IMR-90 (cell line): ENCODE results near the gene DNAH6. TPM values are rescaled to one million over a fixed set of nuclear protein-coding genes. Genes with fewer than 3 reads are reported as not detected.

Source experiments
- ATAC-seq: fragments of 200-7000 bp; cut with Tn5 transposase; 2 replicates; pipeline ENCODE4 v1.9.1; 2020; ENCODE audit warnings: low read depth, mild to moderate bottlenecking, moderate library complexity
- BruUV-seq: library from RNA; stranded (reverse); fragments of 400-500 nt; replicated peaks from 2 replicates; lab custom pipeline; 2021; lab: Mats Ljungman, UMichigan
- CTCF ChIA-PET: fragments of 300-600 bp; formaldehyde crosslinking; extraction: SDS; loops from one replicate; lab custom pipeline; 2021; ENCODE audit warnings: antibody characterized with exemption; lab: Yijun Ruan, JAX
- POLR2A ChIA-PET: fragments of 300-600 bp; sonication (Branson Sonifier 250); formaldehyde crosslinking; loops from one replicate; lab custom pipeline; 2022; ENCODE audit warnings: antibody characterized with exemption; ENCODE audit not compliant: unreplicated experiment; lab: Charles Lee
- DNase-seq: peaks from one replicate; pipeline ENCODE4 v3.0.0; 2013
- H2AFZ ChIP-seq: replicated peaks from 2 replicates; pipeline ENCODE3; 2013; ENCODE audit warnings: low read length, mild to moderate bottlenecking; ENCODE audit not compliant: poor library complexity
- H2AK5ac ChIP-seq: 2 replicates; pipeline ENCODE4 v1.6.1; 2013; ENCODE audit warnings: low read depth, low read length, inconsistent platforms
- H2AK9ac ChIP-seq: replicated peaks from 2 replicates; pipeline ENCODE3; 2013; ENCODE audit warnings: mild to moderate bottlenecking, low read depth, low read length, moderate library complexity; ENCODE audit not compliant: poor library complexity
- H2BK120ac ChIP-seq: 2 replicates; pipeline ENCODE4 v1.6.1; 2013; ENCODE audit warnings: low read depth, low read length, inconsistent platforms
- H2BK15ac ChIP-seq: 3 replicates; pipeline ENCODE4 v1.6.1; 2013; ENCODE audit warnings: low read depth, low read length, inconsistent platforms
- H2BK20ac ChIP-seq: 2 replicates; pipeline ENCODE4 v1.6.1; 2013; ENCODE audit warnings: low read depth, mild to moderate bottlenecking, inconsistent platforms, low read length, moderate library complexity
- H2BK5ac ChIP-seq: 2 replicates; pipeline ENCODE4 v1.6.1; 2013; ENCODE audit warnings: mild to moderate bottlenecking, low read depth, low read length, inconsistent platforms; ENCODE audit not compliant: poor library complexity, severe bottlenecking
- H3K14ac ChIP-seq: replicated peaks from 2 replicates; pipeline ENCODE4 v1.6.1; 2013; ENCODE audit warnings: low read depth, low read length, inconsistent platforms
- H3K18ac ChIP-seq: 2 replicates; pipeline ENCODE4 v1.6.1; 2013; ENCODE audit warnings: low read depth, low read length, control low read depth
- H3K23ac ChIP-seq: 2 replicates; pipeline ENCODE4 v1.6.1; 2013; ENCODE audit warnings: low read depth, low read length, inconsistent platforms
- H3K27ac ChIP-seq: 2 replicates; pipeline ENCODE4 v1.5.1; 2013; ENCODE audit warnings: mild to moderate bottlenecking, control low read depth, low read length; ENCODE audit not compliant: insufficient read depth
- H3K27me3 ChIP-seq: 2 replicates; pipeline ENCODE4 v1.6.1; 2013; ENCODE audit warnings: low read length; ENCODE audit not compliant: control insufficient read depth, insufficient read depth
- H3K36me3 ChIP-seq: 2 replicates; pipeline ENCODE4 v1.6.1; 2013; ENCODE audit warnings: low read length, mixed read lengths; ENCODE audit not compliant: control insufficient read depth, insufficient read depth
- H3K4ac ChIP-seq: 2 replicates; pipeline ENCODE4 v1.6.1; 2013; ENCODE audit warnings: low read depth, low read length, inconsistent platforms
- H3K4me1 ChIP-seq: 2 replicates; pipeline ENCODE4 v1.6.1; 2013; ENCODE audit warnings: low read length, mixed read lengths; ENCODE audit not compliant: control insufficient read depth, insufficient read depth
- H3K4me2 ChIP-seq: 2 replicates; pipeline ENCODE4 v1.6.1; 2013; ENCODE audit warnings: low read depth, mild to moderate bottlenecking, control low read depth, low read length, moderate library complexity
- H3K4me3 ChIP-seq: 2 replicates; pipeline ENCODE4 v1.5.1; 2013; ENCODE audit warnings: low read depth, mild to moderate bottlenecking, control low read depth, low read length, moderate library complexity; ENCODE audit not compliant: insufficient read depth
- H3K56ac ChIP-seq: 2 replicates; pipeline ENCODE4 v1.6.1; 2013; ENCODE audit warnings: low read length, inconsistent platforms; ENCODE audit not compliant: insufficient read depth; ENCODE audit errors: extremely low read depth
- H3K79me1 ChIP-seq, 2 experiments: 2 replicates each; pipeline ENCODE4 v1.6.1; 2013; ENCODE audit warnings: low read length in 2 of 2, inconsistent platforms in 1 of 2, low read depth in 1 of 2
- H3K9ac ChIP-seq: 2 replicates; pipeline ENCODE4 v1.6.1; 2013; ENCODE audit warnings: low read depth, low read length, control low read depth
- H3K9me1 ChIP-seq: 2 replicates; pipeline ENCODE4 v1.6.1; 2013; ENCODE audit warnings: low read length, inconsistent platforms; ENCODE audit not compliant: insufficient read depth
- H3K9me3 ChIP-seq: 2 replicates; pipeline ENCODE4 v1.6.1; 2013; ENCODE audit warnings: low read length; ENCODE audit not compliant: control insufficient read depth, insufficient read depth
- H4K20me1 ChIP-seq: 2 replicates; pipeline ENCODE4 v1.6.1; 2013; ENCODE audit warnings: low read length, inconsistent platforms; ENCODE audit not compliant: insufficient read depth
- H4K5ac ChIP-seq: 2 replicates; pipeline ENCODE4 v1.6.1; 2013; ENCODE audit warnings: mild to moderate bottlenecking, low read depth, low read length, control low read depth
- H4K8ac ChIP-seq, 2 experiments: 2 replicates each; pipeline ENCODE4 v1.6.1; 2013; ENCODE audit warnings: low read depth in 2 of 2, low read length in 2 of 2, control low read depth in 1 of 2, inconsistent platforms in 1 of 2
- H4K91ac ChIP-seq: 2 replicates; pipeline ENCODE4 v1.6.1; 2013; ENCODE audit warnings: low read depth, low read length, inconsistent platforms; ENCODE audit not compliant: insufficient read depth
- BHLHE40 ChIP-seq: fragments of 150-350 bp; IDR thresholded peaks from 2 replicates; pipeline ENCODE4 v1.6.1; 2016; ENCODE audit warnings: mild to moderate bottlenecking, low read depth, low read length
- CEBPB ChIP-seq: IDR thresholded peaks from 2 replicates; pipeline ENCODE4 v1.6.1; 2012; ENCODE audit warnings: low read depth, low read length, improper control_type of control experiment
- CHD1 ChIP-seq: IDR thresholded peaks from 2 replicates; pipeline ENCODE4 v1.6.1; 2012; ENCODE audit warnings: low read depth, low read length, improper control_type of control experiment
- FOS ChIP-seq: fragments of 150-350 bp; IDR thresholded peaks from 2 replicates; pipeline ENCODE4 v1.6.1; 2016; ENCODE audit warnings: low read depth, low read length
- MAFK ChIP-seq: IDR thresholded peaks from 2 replicates; pipeline ENCODE4 v1.6.1; 2012; ENCODE audit warnings: low read depth, low read length, improper control_type of control experiment
- MAZ ChIP-seq: IDR thresholded peaks from 2 replicates; pipeline ENCODE4 v1.6.1; 2012; ENCODE audit warnings: low read depth, mild to moderate bottlenecking, low read length, improper control_type of control experiment, moderate library complexity, borderline replicate concordance
- MXI1 ChIP-seq: IDR thresholded peaks from 2 replicates; pipeline ENCODE4 v1.6.1; 2012; ENCODE audit warnings: low read depth, mild to moderate bottlenecking, low read length, moderate library complexity, borderline replicate concordance
- NFE2L2 ChIP-seq: fragments of 150-350 bp; IDR thresholded peaks from 2 replicates; pipeline ENCODE4 v1.6.1; 2016; ENCODE audit warnings: low read depth, mild to moderate bottlenecking, low read length
- POLR2A ChIP-seq: IDR thresholded peaks from 2 replicates; pipeline ENCODE4 v1.6.1; 2012; ENCODE audit warnings: mild to moderate bottlenecking, low read depth, low read length
- RAD21 ChIP-seq: IDR thresholded peaks from 2 replicates; pipeline ENCODE4 v1.6.1; 2012; ENCODE audit warnings: low read length, improper control_type of control experiment
- RFX5 ChIP-seq: IDR thresholded peaks from 2 replicates; pipeline ENCODE4 v1.8.0; 2012; ENCODE audit warnings: low read depth, mild to moderate bottlenecking, low read length, moderate library complexity
- SMC3 ChIP-seq: fragments of 150-350 bp; IDR thresholded peaks from 2 replicates; pipeline ENCODE4 v1.6.1; 2016; ENCODE audit warnings: low read depth, mild to moderate bottlenecking, antibody characterized with exemption, low read length, moderate library complexity
- WGBS, 2 experiments: methylation state at CpG; one replicate each; pipeline versions ENCODE4 v1.1.5 to v1.1.7; 2013; ENCODE audit warnings: missing lambda C conversion rate in 2 of 2; ENCODE audit not compliant: insufficient read length in 1 of 2; ENCODE audit errors: extremely low coverage in 2 of 2; 5-methylcytosine and 5-hydroxymethylcytosine counted together
- dilution Hi-C: fragments of 300-500 bp; cut with HindIII; formaldehyde crosslinking; loops from one replicate; pipeline ENCODE4 v1.14.3; 2018; ENCODE audit warnings: low sequenced_read_pairs; ENCODE audit not compliant: unreplicated experiment
- in situ Hi-C: fragments of 300-500 bp; cut with MboI; formaldehyde crosslinking; loops from 3 replicates; pipeline ENCODE4 v1.14.3; 2019; ENCODE audit warnings: low sequenced_read_pairs, inconsistent platforms, mixed read lengths
- intact Hi-C: fragments of 100-400 bp; cut with micrococcal nuclease; formaldehyde crosslinking; loops from 2 replicates; pipeline ENCODE4 v1.10.0; 2022
- polyA plus RNA-seq, 3 experiments: library from polyadenylated mRNA; depleted of rRNA; stranded (reverse); fragments of >200 nt; gene quantifications; 2 replicates each; pipeline ENCODE4 v1.2.3, GENCODE V29; 2012; ENCODE audit warnings: low replicate concordance in 1 of 3
- total RNA-seq: library from RNA; depleted of rRNA; stranded (reverse); fragments of >200 nt; gene quantifications from 2 replicates; pipeline ENCODE4 v1.2.3, GENCODE V29; 2012

The DNAH6 gene
- total and polyA plus RNA-seq, 2 of the 4 experiments (the other 2 are of a cell fraction) = under 0.01 to 0.07 TPM

DNA sequence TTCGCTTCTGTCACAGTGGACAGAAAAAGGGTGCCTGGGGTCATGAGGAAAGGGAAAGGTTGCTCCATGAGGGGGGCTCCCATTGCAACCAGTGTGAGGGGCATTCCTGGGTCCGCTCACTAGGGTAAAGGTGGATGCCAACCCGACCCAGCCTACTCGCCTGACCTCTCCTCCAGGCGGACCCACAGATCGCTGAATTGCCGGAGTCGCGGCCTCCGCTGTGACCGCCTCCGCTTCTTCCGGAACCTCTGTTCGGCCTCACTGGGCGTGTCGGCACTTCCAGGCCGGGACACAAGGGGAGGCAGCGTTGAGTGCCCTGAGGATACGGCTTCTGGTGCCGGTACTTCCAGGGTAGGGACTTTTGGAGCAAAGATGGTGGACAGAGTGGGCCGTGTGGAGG is 307.5 kb downstream of the DNAH6 start:
- no peak overlapping the region for H2AK9ac ChIP-seq
- H4K8ac ChIP-seq = no peak overlapping the region
- H2BK15ac ChIP-seq = no peak overlapping the region
- no peak overlapping the region for H3K14ac ChIP-seq
- in situ Hi-C loops = no loop called here
- H2AK5ac ChIP-seq = no peak overlapping the region
- peaks cover 3% of the 10 kb centered on the region for H3K36me3 ChIP-seq
- BruUV-seq = no TSS peak
- no peak overlapping the region for H2BK120ac ChIP-seq
- WGBS, 2 experiments = 89% methylated on average over 5 of the region's 21 CpGs; no CpG with 5 or more reads in 1 of the 2 experiments
- no peaks in the 10 kb centered on the region for H3K79me1 ChIP-seq
- no peak overlapping the region for H3K4me2 ChIP-seq
- no peak overlapping the region; the same call in 1 of the 2 replicates for H3K4ac ChIP-seq
- ATAC-seq (no peak), DNase-seq (no peak)
- H3K4me3 ChIP-seq = no peak overlapping the region
- dilution Hi-C loops = no loop called here
- no peak overlapping the region for H3K56ac ChIP-seq
- no peak overlapping the region for H4K5ac ChIP-seq
- H3K4me1 ChIP-seq = no peaks in the 10 kb centered on the region
- TF ChIP-seq CHD1 (no peak), CEBPB (no peak), MAZ (no peak), RFX5 (no peak), RAD21 (no peak), MXI1 (no peak), NFE2L2 (no peak), MAFK (no peak), FOS (no peak), SMC3 (no peak), POLR2A (no peak), BHLHE40 (no peak)
- H2BK5ac ChIP-seq = no peak overlapping the region
- H3K23ac ChIP-seq = no peak overlapping the region
- H2AFZ ChIP-seq = no peak overlapping the region
- no peak overlapping the region for H3K27ac ChIP-seq
- H4K91ac ChIP-seq = no peak overlapping the region
- intact Hi-C loops = no loop called here
- H2BK20ac ChIP-seq = no peak overlapping the region
- no peaks in the 10 kb centered on the region for H3K27me3 ChIP-seq
- CTCF ChIA-PET = interaction anchor here (0.6 kb wide), 1 partner anchor 429 kb away, joined by 4 read pairs; no protein-coding TSS in a partner anchor
- H4K20me1 ChIP-seq = no peaks in the 10 kb centered on the region
- POLR2A ChIA-PET = no interaction called here
- peaks cover 5% of the 10 kb centered on the region; the same call in 1 of the 2 replicates for H3K9me1 ChIP-seq
- H3K9me3 ChIP-seq = no peaks in the 10 kb centered on the region
- no peak overlapping the region for H3K9ac ChIP-seq
- H3K18ac ChIP-seq = no peak overlapping the region
